Prostate gland (tissue), 2 donors: ENCODE measurements around the gene ATRN.

Experiments
- POLR2A ChIP-seq: fragments of 450-650 bp; IDR thresholded peaks from one replicate; pipeline ENCODE4 v1.6.1; 2016; ENCODE audit warnings: antibody characterized with exemption, mild to moderate bottlenecking
- TF ChIP-seq, protein P1 (sequence below), 4 experiments: fragments of 200-600 bp in 2 of 4; fragments of 450-650 bp in 2 of 4; sonication (generic) in 2 of 4; IDR thresholded peaks; 1 replicate in 3 of 4; 2 replicates in 1 of 4; pipeline ENCODE4 v1.5.1; 2016 to 2019; ENCODE audit warnings: antibody characterized with exemption in 4 of 4, mild to moderate bottlenecking in 2 of 4, moderate library complexity in 2 of 4

GRCh38 chr20:3691306-3691705 lies 220.5 kb downstream of the ATRN start:
- TF ChIP-seq, protein P1, sequence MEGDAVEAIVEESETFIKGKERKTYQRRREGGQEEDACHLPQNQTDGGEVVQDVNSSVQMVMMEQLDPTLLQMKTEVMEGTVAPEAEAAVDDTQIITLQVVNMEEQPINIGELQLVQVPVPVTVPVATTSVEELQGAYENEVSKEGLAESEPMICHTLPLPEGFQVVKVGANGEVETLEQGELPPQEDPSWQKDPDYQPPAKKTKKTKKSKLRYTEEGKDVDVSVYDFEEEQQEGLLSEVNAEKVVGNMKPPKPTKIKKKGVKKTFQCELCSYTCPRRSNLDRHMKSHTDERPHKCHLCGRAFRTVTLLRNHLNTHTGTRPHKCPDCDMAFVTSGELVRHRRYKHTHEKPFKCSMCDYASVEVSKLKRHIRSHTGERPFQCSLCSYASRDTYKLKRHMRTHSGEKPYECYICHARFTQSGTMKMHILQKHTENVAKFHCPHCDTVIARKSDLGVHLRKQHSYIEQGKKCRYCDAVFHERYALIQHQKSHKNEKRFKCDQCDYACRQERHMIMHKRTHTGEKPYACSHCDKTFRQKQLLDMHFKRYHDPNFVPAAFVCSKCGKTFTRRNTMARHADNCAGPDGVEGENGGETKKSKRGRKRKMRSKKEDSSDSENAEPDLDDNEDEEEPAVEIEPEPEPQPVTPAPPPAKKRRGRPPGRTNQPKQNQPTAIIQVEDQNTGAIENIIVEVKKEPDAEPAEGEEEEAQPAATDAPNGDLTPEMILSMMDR (IDR thresholded peaks at IDR 0.05): no peak
- TF ChIP-seq POLR2A: no peak
